HG03469 (cell line): ENCODE measurements around the gene THRAP3.

Source experiments
- ATAC-seq: cut with Tn5 transposase; IDR thresholded peaks from one replicate; pipeline ENCODE4 v1.9.1; 2021; ENCODE audit warnings: mild to moderate bottlenecking, moderate library complexity, moderate number of reproducible peaks; ENCODE audit not compliant: unreplicated experiment

The THRAP3 gene

GRCh38 chr1:36349839-36350238, 125.6 kb downstream of the THRAP3 start:
- ATAC-seq: no peak

GRCh38 chr1:36350659-36351226, 126.5 kb downstream of the THRAP3 start:
- no peak for ATAC-seq

- no peak for ATAC-seq
Observed at GRCh38 chr1:36351227-36351977, 127.2 kb downstream of the THRAP3 start.

DNA sequence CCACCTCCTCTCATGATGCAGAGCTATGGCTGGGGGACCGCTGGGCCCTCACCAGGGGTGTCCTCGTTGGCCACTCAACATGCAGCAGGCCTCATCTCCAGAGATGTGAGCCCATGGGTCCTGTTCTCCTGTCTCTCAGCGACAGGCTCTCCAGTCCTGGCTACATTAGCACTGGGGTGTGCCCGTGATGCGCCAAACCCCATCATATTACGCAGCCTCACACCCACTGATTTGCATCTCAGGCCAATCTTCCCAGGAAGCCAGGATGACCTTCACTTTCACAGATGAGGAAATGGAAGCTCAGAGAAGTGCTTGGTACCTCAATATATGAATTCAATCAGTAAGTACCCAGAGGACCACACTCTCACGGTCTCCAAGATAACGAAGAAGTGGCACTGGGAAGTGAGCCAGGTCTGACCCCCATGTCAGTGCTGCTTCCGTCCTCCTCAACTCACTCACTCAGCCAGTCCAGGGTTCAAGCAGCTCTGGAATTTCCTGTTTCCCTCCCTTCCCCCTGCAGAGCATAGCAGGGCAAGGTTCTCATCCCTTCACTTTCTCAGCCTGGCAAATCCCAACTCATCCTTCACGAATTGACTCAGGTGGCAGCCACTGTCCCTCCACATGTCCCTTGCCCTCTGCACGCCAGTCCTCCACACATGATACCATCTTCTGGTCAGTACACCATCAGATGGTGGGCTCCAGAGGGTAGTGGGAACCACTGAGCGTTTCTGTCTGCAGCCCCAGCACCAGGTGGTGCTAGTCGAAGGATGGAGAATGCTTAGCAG, 128.1 kb downstream of the THRAP3 start:
- no peak for ATAC-seq

- ATAC-seq: no peak
Observed at GRCh38 chr1:36352910-36353878, 129.0 kb downstream of the THRAP3 start.

GRCh38 chr1:36354486-36354885, 130.2 kb downstream of the THRAP3 start:
- no peak for ATAC-seq
